ENCODE data around the gene CD8A. TPM values are rescaled to one million over a fixed set of nuclear protein-coding genes. Genes with fewer than 3 reads are reported as not detected.

Gene CD8A
- total and polyA plus RNA-seq, 2 donors (not counting 1 experiment from before 2014, with no cell fraction given), result not detected

DNA sequence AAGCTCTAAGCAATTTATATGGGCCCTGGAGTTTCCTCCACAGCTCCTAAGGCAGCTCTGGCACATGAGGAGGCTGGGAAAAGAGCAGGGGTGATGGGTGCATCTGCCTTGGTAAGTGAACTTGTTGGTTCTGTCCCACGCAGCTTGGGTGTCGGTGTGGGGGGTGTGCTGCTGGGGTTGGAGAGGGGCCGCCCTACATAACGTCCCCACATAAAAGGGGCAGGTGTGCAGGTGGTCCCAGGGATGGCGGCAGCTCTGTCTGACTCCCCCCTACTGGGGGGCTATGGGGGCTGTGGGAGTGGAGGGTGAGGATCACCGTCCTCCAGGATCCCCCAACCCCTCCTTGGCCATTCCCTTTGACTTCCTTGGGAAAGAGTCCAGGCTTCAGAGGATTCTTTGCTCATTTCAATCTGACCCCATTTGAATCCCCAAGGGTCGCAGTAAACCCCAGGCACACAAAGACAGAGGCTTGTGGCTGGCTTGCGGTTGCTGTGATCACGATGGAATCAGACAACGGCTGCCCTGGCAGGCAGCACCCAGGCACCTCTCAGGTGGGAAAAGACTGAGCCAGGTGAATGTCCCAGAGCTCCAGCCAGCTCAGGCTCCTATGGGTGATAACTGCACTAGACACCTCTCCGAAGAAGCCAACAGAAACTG, 34.5 kb upstream of the CD8A start:
- no peaks in the 10 kb centered on the region for H3K9me3 ChIP-seq (ENCODE audit: control insufficient read depth, insufficient read depth, low read depth, low read length)
- no peak for TF ChIP-seq EZH2 (IDR thresholded peaks at IDR 0.05; ENCODE audit: low read length, missing control alignments)
- TF ChIP-seq, protein P1, sequence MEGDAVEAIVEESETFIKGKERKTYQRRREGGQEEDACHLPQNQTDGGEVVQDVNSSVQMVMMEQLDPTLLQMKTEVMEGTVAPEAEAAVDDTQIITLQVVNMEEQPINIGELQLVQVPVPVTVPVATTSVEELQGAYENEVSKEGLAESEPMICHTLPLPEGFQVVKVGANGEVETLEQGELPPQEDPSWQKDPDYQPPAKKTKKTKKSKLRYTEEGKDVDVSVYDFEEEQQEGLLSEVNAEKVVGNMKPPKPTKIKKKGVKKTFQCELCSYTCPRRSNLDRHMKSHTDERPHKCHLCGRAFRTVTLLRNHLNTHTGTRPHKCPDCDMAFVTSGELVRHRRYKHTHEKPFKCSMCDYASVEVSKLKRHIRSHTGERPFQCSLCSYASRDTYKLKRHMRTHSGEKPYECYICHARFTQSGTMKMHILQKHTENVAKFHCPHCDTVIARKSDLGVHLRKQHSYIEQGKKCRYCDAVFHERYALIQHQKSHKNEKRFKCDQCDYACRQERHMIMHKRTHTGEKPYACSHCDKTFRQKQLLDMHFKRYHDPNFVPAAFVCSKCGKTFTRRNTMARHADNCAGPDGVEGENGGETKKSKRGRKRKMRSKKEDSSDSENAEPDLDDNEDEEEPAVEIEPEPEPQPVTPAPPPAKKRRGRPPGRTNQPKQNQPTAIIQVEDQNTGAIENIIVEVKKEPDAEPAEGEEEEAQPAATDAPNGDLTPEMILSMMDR (conservative IDR thresholded peaks at IDR 0.05 in 1 of 2, IDR thresholded peaks at IDR 0.05 in 1 of 2; ENCODE audit: low read depth in 1 of 2, low read length in 2 of 2), result no peak
- H3K79me2 ChIP-seq (ENCODE audit: control insufficient read depth, insufficient read depth, low read length), result no peaks in the 10 kb centered on the region
- no peaks in the 10 kb centered on the region for H3K27me3 ChIP-seq (ENCODE audit: control insufficient read depth, insufficient read depth, low read length)
- no peak for DNase-seq (ENCODE audit: low read depth in 2 of 2)
- H3K36me3 ChIP-seq (ENCODE audit: control insufficient read depth, insufficient read depth, low read length), result no peaks in the 10 kb centered on the region
- H3K27ac ChIP-seq (ENCODE audit: insufficient read depth, low read length), result no peak overlapping the region
- no peak overlapping the region for H3K4me2 ChIP-seq (ENCODE audit: extremely low read depth, insufficient read depth, low read length)
- H3K9ac ChIP-seq (ENCODE audit: insufficient read depth, low read length), result no peak overlapping the region
- no peaks in the 10 kb centered on the region for H4K20me1 ChIP-seq (ENCODE audit: control insufficient read depth, extremely low read depth, insufficient read depth, low read length)
- no peak overlapping the region for H2AFZ ChIP-seq (ENCODE audit: low read length)
- no peaks in the 10 kb centered on the region for H3K4me1 ChIP-seq (ENCODE audit: control insufficient read depth, extremely low read depth, insufficient read depth, low read length)
- H3K4me3 ChIP-seq (replicated peaks in 1 of 4; ENCODE audit: control extremely low read depth in 1 of 4, insufficient read depth in 1 of 4, low read depth in 3 of 4, low read length in 4 of 4), result no peak overlapping the region

GRCh38 chr2:86822668-86823345, 32.1 kb upstream of the CD8A start:
- no peaks in the 10 kb centered on the region for H3K27me3 ChIP-seq (ENCODE audit: control insufficient read depth, insufficient read depth, low read length)
- H2AFZ ChIP-seq (ENCODE audit: low read length), result no peak overlapping the region
- no peaks in the 10 kb centered on the region for H4K20me1 ChIP-seq (ENCODE audit: control insufficient read depth, extremely low read depth, insufficient read depth, low read length)

DNA sequence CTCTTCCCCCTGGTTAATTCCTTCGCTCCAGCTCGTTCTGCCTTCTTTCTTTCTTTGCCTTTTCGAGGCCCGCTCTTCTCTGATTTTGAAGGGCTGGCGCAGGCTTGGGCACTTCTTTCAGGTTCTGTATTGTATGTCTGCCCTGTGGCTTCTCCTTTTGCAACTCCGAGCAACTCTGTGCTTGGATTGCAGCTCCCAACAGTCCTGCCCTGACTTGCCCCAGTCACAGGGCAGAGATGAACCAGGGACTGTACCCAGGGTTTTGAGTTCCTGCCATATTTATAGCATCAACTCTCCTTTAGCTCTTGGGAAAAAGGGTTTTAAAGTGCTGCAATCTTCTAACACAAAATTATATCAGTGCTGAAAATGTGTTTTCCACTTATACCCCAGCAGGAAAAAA, 31.1 kb upstream of the CD8A start:
- Histone ChIP-seq H3K27ac (ENCODE audit: insufficient read depth, low read length) (no peak overlapping the region), H3K27me3 (ENCODE audit: control insufficient read depth, insufficient read depth, low read length) (no peaks in the 10 kb centered on the region), H3K9me3 (ENCODE audit: control insufficient read depth, insufficient read depth, low read depth, low read length) (no peaks in the 10 kb centered on the region), H3K36me3 (ENCODE audit: control insufficient read depth, insufficient read depth, low read length) (no peaks in the 10 kb centered on the region), H3K79me2 (ENCODE audit: control insufficient read depth, insufficient read depth, low read length) (no peaks in the 10 kb centered on the region), H2AFZ (ENCODE audit: low read length) (no peak overlapping the region), H3K9ac (ENCODE audit: insufficient read depth, low read length) (no peak overlapping the region), H3K4me3 (replicated peaks in 1 of 4; ENCODE audit: control extremely low read depth in 1 of 4, insufficient read depth in 1 of 4, low read depth in 3 of 4, low read length in 4 of 4) (no peak overlapping the region), H3K4me1 (ENCODE audit: control insufficient read depth, extremely low read depth, insufficient read depth, low read length) (no peaks in the 10 kb centered on the region), H3K4me2 (ENCODE audit: extremely low read depth, insufficient read depth, low read length) (no peak overlapping the region), H4K20me1 (ENCODE audit: control insufficient read depth, extremely low read depth, insufficient read depth, low read length) (no peaks in the 10 kb centered on the region)
- DNase-seq (ENCODE audit: low read depth in 2 of 2), result no peak
- TF ChIP-seq EZH2 (IDR thresholded peaks at IDR 0.05; ENCODE audit: low read length, missing control alignments), result no peak
- TF ChIP-seq, protein P1 (conservative IDR thresholded peaks at IDR 0.05 in 1 of 2, IDR thresholded peaks at IDR 0.05 in 1 of 2; ENCODE audit: low read depth in 1 of 2, low read length in 2 of 2), result no peak

More at GRCh38 chr2:86822668-86823345, 32.1 kb upstream of the CD8A start:
- Histone ChIP-seq H3K79me2 (ENCODE audit: control insufficient read depth, insufficient read depth, low read length) (no peaks in the 10 kb centered on the region), H3K9me3 (ENCODE audit: control insufficient read depth, insufficient read depth, low read depth, low read length) (no peaks in the 10 kb centered on the region), H3K27ac (ENCODE audit: insufficient read depth, low read length) (no peak overlapping the region), H3K9ac (ENCODE audit: insufficient read depth, low read length) (no peak overlapping the region), H3K36me3 (ENCODE audit: control insufficient read depth, insufficient read depth, low read length) (no peaks in the 10 kb centered on the region), H3K4me1 (ENCODE audit: control insufficient read depth, extremely low read depth, insufficient read depth, low read length) (no peaks in the 10 kb centered on the region), H3K4me2 (ENCODE audit: extremely low read depth, insufficient read depth, low read length) (no peak overlapping the region), H3K4me3 (replicated peaks in 1 of 4; ENCODE audit: control extremely low read depth in 1 of 4, insufficient read depth in 1 of 4, low read depth in 3 of 4, low read length in 4 of 4) (no peak overlapping the region)
- no peak for TF ChIP-seq EZH2 (IDR thresholded peaks at IDR 0.05; ENCODE audit: low read length, missing control alignments)
- DNase-seq (ENCODE audit: low read depth in 2 of 2), result no peak
